A549 treated with GW870086 at 1 μM for 4 hours (cell line): Measurements from ENCODE around the gene LRCH2. TPM values are rescaled to one million over a fixed set of nuclear protein-coding genes. Genes with fewer than 3 reads are reported as not detected.

Source experiments
- total RNA-seq: library from RNA; stranded (reverse); fragments of 200-300 nt; extraction: Qiagen RNA extraction; gene quantifications from 5 replicates; pipeline ENCODE4 v1.2.3, GENCODE V29; 2022; ENCODE audit warnings: low read depth

Gene LRCH2
- total RNA-seq: 0.02 to 0.05 TPM (median 0.03 TPM) in 4 of 5 replicates, not detected in the other

DNA sequence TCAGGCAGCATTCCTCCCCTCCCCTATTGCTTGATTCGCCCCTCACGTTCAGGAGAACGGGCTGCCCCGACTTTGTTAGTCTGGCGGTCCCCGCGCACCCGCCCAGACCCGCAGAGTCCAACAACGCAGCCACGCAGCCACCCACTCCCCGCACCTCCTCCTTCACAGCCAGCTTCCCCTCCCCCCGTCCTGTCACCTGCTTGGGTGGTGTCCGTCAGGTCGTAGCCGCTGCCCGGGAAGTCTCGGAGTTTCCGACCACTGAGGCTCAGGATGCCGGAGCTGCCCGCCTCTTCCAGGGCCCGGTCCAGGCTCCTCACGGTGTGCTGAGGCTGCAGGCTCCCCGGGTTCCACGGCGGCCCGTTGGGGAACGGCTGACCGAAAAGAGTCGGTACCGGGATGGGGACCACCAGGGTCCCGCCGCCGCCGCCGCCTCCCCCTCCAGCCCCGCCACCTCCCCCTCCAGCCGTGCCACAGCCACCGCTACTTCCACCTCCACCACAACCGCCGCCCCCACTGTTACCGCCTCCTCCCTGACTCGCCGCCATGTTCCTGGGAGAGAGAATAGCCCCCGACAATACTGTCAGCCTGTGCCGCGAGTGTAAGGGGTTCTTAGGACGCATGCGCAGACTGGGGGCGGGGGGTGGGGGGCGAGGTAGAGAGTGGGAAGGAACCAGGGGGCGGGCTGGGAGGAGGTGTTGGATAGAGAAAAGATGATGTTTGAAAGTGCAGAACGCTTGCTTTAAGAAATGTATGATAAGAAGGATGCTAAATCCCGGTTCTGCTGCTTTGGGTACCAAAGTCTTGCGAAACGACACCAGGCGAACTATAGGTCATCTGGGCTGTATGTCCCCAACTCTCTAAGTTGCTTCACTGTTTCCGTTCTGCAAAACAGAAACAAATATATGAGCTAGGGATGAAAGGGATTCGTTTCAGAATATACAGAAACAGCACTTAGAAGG, at the start of gene LRCH2:
TSS of gene LRCH2 (minus strand) at position 600 of the 959 bp plus-strand sequence. CDS start at position 545, 55 bp downstream.

DNA sequence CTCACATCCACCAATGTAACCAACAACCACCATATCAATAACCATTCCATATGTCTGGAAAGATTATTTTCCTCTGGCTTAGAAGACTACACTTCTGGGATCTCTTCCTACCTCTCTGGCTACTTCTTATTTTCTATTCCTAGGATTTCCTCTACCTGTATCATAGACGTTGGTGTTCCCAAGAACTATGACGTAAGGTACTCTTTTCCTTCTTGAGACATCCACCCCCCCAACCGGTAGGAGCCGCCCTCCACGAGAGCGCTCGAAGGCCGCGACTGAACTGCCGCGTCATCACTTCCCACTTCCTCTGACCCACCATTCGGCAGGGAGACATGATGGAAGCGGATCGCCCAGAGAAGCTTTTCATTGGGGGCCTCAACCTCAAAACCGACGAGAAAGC, 44.8 kb downstream of the LRCH2 start, which contains the start of gene RBMXL3:
TSS of gene RBMXL3 (plus strand) at position 301 of the 400 bp plus-strand sequence. CDS start at position 333, 32 bp downstream.

Other genes starting within 250 kb of the LRCH2 start
- gene IL13RA2, start 216.5 kb downstream of the LRCH2 start, total RNA-seq: 0.21 to 0.27 TPM (median 0.21 TPM) in 3 of 5 replicates, not detected in the others
- not detected in 5 replicates for gene RBMXL3, start 44.7 kb downstream of the LRCH2 start, total RNA-seq
- gene LUZP4, start 55.6 kb upstream of the LRCH2 start, total RNA-seq: not detected in 5 replicates